Measurements from ENCODE around the gene SHOC2. TPM values are rescaled to one million over a fixed set of nuclear protein-coding genes. Genes with fewer than 3 reads are reported as not detected.

Gene SHOC2
- total and polyA plus RNA-seq, 2 experiments from 2014 or later = 23.3 to 33.3 TPM

- Histone ChIP-seq H4K20me1 (replicated peaks; ENCODE audit: insufficient read depth) (no peaks in the 10 kb centered on the region), H3K4me1 (ENCODE audit: insufficient read depth) (no peaks in the 10 kb centered on the region), H2AFZ (no peak overlapping the region), H3K27me3 (ENCODE audit: insufficient read depth) (no peaks in the 10 kb centered on the region), H3K4me2 (no peak overlapping the region), H3F3A (replicated peaks; ENCODE audit: low read depth) (no peaks in the 10 kb centered on the region), H3K36me3 (ENCODE audit: insufficient read depth) (peaks cover 20% of the 10 kb centered on the region; the same call in 1 of the 2 replicates), H3K4me3 (no peak overlapping the region), H3K9me2 (ENCODE audit: insufficient read depth) (no peaks in the 10 kb centered on the region; the same call in 1 of the 2 replicates), H3K27ac (ENCODE audit: low read depth) (no peak overlapping the region), H3K79me2 (replicated peaks; ENCODE audit: insufficient read depth) (no peaks in the 10 kb centered on the region)
- DNase-seq (ENCODE audit: low spot score) (no peak), ATAC-seq (no peak)
- Mint-ChIP-seq H3K4me3 (no peak overlapping the region), H3K4me1 (no peaks in the 10 kb centered on the region), H3K27ac (no peak overlapping the region), H3K9me3 (peaks cover 65% of the 10 kb centered on the region), H3K27me3 (ENCODE audit: insufficient read depth, low read depth, poor library complexity) (peaks cover under 1% of the 10 kb centered on the region), H3K36me3 (ENCODE audit: low read depth) (peaks cover 33% of the 10 kb centered on the region)
- TF ChIP-seq CTCF (conservative IDR thresholded peaks at IDR 0.05; ENCODE audit: low read depth in 2 of 2) (no peak), EZH2 (IDR thresholded peaks at IDR 0.05; ENCODE audit: low read depth, unreplicated experiment) (no peak), STAT1 (IDR thresholded peaks at IDR 0.05; ENCODE audit: unreplicated experiment) (no peak), ZNF462 (CRISPR knock-in tag; IDR thresholded peaks at IDR 0.05) (no peak), EZH2phosphoT487 (IDR thresholded peaks at IDR 0.05; ENCODE audit: unreplicated experiment) (no peak), CREB1 (CRISPR knock-in tag; IDR thresholded peaks at IDR 0.05; ENCODE audit: low read depth) (no peak), NANOG (IDR thresholded peaks at IDR 0.05; ENCODE audit: borderline replicate concordance) (no peak), JUNB (IDR thresholded peaks at IDR 0.05; ENCODE audit: unreplicated experiment) (no peak), ZNF331 (CRISPR knock-in tag; IDR thresholded peaks at IDR 0.05; ENCODE audit: low read depth) (no peak), REST (IDR thresholded peaks at IDR 0.05; ENCODE audit: unreplicated experiment) (no peak), ETS1 (IDR thresholded peaks at IDR 0.05) (no peak), POLR2AphosphoS5 (IDR thresholded peaks at IDR 0.05; ENCODE audit: low read depth) (no peak), ZNF114 (CRISPR knock-in tag; IDR thresholded peaks at IDR 0.05) (no peak)
These were observed 120.1 kb downstream of the SHOC2 start for GRCh38 chr10:111039522-111039921.
